Kidney epithelial cell (primary cell): ENCODE results near the gene ROPN1. TPM values are rescaled to one million over a fixed set of nuclear protein-coding genes. Genes with fewer than 3 reads are reported as not detected.

ENCODE experiments used
- DNase-seq: peaks from one replicate; pipeline ENCODE4 v3.0.0-alpha.2; 2010; ENCODE audit warnings: low read depth
- H3K27me3 ChIP-seq: 2 replicates; pipeline ENCODE4 v1.6.0; 2011; ENCODE audit warnings: low read length; ENCODE audit not compliant: control insufficient read depth, insufficient read depth
- H3K36me3 ChIP-seq: 2 replicates; pipeline ENCODE4 v1.5.1; 2011; ENCODE audit warnings: low read length; ENCODE audit not compliant: control insufficient read depth, insufficient read depth
- H3K4me3 ChIP-seq: 2 replicates; pipeline ENCODE4 v1.5.1; 2011; ENCODE audit warnings: low read depth, mild to moderate bottlenecking, control low read depth, low read length
- CTCF ChIP-seq: IDR thresholded peaks from 2 replicates; pipeline ENCODE4 v1.5.1; 2011; ENCODE audit warnings: mild to moderate bottlenecking, moderate library complexity, low read length, control low read depth, inconsistent platforms; ENCODE audit not compliant: insufficient read depth, poor library complexity, severe bottlenecking
- total RNA-seq: library from RNA; depleted of rRNA; stranded (reverse); fragments of >200 nt; gene quantifications from 2 replicates; pipeline ENCODE4 v1.2.3, GENCODE V29; 2015

ROPN1 gene
- total RNA-seq, 1 donor from 2014 or later: not detected

- H3K4me3 ChIP-seq: no peak overlapping the region
- H3K36me3 ChIP-seq: no peaks in the 10 kb centered on the region
- no peaks in the 10 kb centered on the region for H3K27me3 ChIP-seq
- no peak for TF ChIP-seq CTCF
- no peak for DNase-seq
Observed at GRCh38 chr3:123936400-123936799, 55.5 kb downstream of the ROPN1 start.

DNA sequence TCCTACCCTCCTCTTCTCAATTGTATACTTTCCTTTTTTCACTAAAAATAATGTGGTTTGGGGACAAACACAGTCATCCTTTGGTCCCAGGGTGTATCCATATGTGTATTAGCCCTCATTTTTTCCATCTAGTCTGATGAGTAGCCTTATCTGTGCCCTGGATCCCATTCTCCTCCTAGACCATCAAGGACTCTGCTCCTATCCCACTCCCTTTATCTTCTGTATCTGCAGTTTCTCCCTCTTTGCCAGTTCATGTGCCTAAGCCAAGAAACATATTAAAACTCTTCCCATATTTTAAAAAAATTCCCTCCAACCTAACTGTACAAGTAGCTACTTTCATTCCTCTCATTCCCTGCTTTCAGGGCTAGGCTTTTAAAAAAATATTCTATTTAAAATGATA, 56.1 kb downstream of the ROPN1 start:
- no peaks in the 10 kb centered on the region for H3K27me3 ChIP-seq
- no peak for TF ChIP-seq CTCF
- no peak for DNase-seq
- H3K4me3 ChIP-seq: no peak overlapping the region
- H3K36me3 ChIP-seq: no peaks in the 10 kb centered on the region

DNA sequence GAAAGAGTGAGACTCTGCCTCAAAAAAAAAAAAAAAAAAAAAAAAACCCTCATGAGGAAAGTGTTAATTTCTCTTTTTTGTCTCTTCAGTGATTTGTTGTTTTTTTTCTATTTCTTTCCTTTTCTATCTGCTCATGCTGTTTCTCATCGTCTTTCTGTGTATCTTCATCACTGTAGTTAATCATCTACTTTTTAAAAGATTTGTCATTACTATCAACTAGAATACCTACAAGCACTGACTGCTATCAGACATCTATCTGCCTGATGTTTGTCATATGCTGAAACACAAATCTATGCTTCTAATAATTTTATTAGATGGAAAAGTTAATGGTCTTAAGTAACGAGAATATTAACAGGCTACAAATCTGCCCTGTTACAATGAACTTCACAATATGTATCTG, 57.7 kb downstream of the ROPN1 start:
- H3K36me3 ChIP-seq: peaks cover 2% of the 10 kb centered on the region
- no peak for DNase-seq
- TF ChIP-seq CTCF: no peak
- H3K4me3 ChIP-seq: no peak overlapping the region
- no peaks in the 10 kb centered on the region for H3K27me3 ChIP-seq

DNA sequence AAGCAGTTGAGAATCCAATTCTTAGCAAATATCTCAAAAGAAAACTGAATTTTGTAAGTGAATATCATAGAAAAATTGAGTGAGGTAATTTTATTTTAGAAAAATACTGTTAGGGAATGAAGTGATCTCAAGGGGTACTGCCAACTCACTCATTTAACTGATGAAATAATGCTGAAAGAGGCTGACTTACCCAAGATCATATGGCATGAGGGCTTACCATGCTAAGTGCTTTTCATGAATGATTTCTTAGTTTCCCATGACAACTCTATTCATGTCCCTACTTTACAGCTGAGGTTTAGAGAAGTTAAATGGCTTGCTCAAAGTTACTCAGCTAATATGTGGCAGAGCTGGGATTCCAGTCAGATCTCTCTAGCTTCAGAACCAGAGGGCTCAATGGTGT, 61.5 kb downstream of the ROPN1 start:
- Histone ChIP-seq H3K27me3 (no peaks in the 10 kb centered on the region), H3K4me3 (no peak overlapping the region), H3K36me3 (peaks cover 2% of the 10 kb centered on the region)
- TF ChIP-seq CTCF: no peak
- DNase-seq: no peak

DNA sequence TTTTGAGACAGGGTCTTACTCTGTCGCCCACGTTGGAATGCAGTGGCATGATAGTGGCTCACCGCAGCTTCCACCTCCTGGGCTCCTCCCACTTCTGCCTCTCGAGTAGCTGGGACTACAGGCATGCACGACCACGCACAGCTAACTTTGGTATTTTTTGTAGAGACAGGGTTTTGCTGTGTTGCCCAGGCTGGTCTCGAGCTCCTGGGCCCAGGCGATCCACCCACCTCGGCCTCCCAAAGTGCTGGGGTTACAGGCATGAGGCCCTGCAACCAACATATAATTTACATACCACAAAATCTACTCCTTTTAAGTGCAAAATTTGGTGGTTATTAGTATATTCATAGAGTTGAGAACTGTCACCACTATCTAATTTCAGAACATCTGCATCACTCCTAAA, 62.6 kb downstream of the ROPN1 start:
- no peak for DNase-seq
- Histone ChIP-seq H3K4me3 (no peak overlapping the region), H3K36me3 (peaks cover 2% of the 10 kb centered on the region), H3K27me3 (no peaks in the 10 kb centered on the region)
- TF ChIP-seq CTCF: no peak

- Histone ChIP-seq H3K4me3 (no peak overlapping the region), H3K36me3 (peaks cover 2% of the 10 kb centered on the region), H3K27me3 (no peaks in the 10 kb centered on the region)
- no peak for TF ChIP-seq CTCF
- no peak for DNase-seq
Observed at GRCh38 chr3:123926396-123926795, 65.5 kb downstream of the ROPN1 start.
